ENCODE data around the gene ETDC. TPM values are rescaled to one million over a fixed set of nuclear protein-coding genes. Genes with fewer than 3 reads are reported as not detected.
"Not testable (repeated sequence)": the region's sequence is repeated elsewhere in the genome, so short reads cannot be mapped to it uniquely, and the experiment has no call there.

Gene ETDC
- total RNA-seq: not detected
- long read RNA-seq: 0 reads

DNA sequence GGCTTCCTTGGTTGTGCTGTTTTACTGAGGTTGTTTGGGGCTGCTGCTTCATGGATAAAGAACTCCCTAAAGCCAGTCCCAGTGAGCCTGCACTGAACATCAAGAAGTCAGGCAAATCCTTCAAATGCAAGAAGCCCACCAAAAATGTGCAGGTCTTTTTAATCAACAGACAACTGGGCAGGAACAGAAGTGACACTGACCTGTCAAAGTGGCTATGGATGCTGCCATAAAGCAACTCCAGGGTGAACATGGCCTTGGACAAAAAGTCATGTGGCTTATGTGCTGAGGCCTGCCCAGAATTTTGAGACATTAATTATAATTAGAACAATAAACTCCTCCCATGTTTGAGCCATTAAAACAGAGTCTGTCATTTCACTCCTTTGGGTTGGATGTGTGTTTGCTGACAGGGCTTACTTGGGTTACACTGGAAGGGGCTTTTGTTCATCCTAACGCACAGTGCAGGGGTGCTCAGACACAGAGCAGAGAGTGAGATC lies at the start of gene ETDC:
Gene ETDC (plus strand): TSS at position 51 of the 494 bp plus-strand sequence. CDS start 0 bp downstream, at position 51.
- intact Hi-C loops (cut with micrococcal nuclease): no loop called here
- DNase-seq (no peak), ATAC-seq (no peak)

- intact Hi-C loops (cut with micrococcal nuclease); DNase-seq; ATAC-seq: not testable (repeated sequence)
Measured at GRCh38 chrX:135260976-135261375, 48.3 kb upstream of the ETDC start.

- DNase-seq; ATAC-seq; intact Hi-C loops (cut with micrococcal nuclease): not testable (repeated sequence)
Measured at GRCh38 chrX:135263376-135263775, 45.9 kb upstream of the ETDC start.

DNA sequence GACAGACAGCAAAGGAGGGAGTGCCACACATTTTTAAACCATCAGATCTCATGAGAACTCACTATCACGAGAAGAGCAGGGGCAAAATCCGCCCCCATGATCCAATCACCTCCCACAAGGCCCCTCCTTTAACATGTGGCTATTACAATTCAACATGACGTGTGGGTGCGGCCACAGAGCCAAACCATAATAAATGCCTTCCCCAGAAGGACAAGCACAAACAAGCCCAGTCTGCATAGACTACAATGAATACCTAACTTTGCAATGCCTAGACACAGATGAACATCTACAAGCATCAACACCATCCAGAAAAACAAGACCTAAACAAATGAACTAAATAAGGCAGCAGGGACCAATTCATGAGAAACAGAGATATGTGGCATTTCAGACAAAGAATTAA lies 45.1 kb upstream of the ETDC start:
- ATAC-seq (no peak), DNase-seq (no peak)
- intact Hi-C loops (cut with micrococcal nuclease): no loop called here

DNA sequence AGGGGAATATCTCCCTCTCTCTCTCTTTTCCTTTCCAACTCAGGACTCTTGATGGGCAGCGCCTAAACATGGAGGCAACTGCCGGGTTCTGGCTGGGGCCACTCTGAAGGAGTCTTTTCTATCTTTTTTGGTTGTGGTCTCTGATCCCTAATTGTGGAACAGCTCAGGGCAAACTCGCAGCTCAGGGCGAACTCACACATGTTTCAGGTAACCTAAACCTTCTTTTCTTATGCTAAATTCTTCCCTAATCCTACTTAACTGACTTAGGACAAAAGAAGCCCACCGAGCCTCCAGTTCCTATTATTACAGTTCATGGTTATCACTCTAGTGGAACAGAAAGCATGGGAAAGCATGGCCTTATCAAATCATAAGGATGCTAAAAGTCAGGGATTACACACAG lies 36.1 kb upstream of the ETDC start:
- ATAC-seq (no peak), DNase-seq (no peak)
- intact Hi-C loops (cut with micrococcal nuclease): no loop called here

DNA sequence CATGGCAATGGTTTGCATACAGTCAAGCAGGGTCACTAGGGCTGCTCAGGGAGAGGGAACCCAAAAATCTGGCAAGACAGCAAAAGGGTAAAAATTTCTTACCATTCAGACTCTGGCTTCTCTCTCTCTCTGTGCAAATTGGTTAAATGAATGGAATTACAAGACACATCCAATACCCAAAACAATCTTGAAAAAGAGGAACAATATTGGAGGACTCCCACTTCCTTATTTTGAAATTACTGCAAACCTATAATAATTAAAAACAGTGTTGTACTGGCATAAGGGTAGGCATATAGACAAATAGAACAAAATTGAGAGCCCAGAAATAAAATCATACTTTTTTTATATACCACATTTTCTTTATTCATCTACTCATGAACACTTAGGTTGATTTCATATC lies 33.3 kb upstream of the ETDC start:
- intact Hi-C loops (cut with micrococcal nuclease): no loop called here
- no peak for ATAC-seq

GRCh38 chrX:135287266-135287823 lies 21.9 kb upstream of the ETDC start:
- DNase-seq (no peak), ATAC-seq (no peak)
- intact Hi-C loops (cut with micrococcal nuclease): no loop called here

More for the DNA sequence above, 33.3 kb upstream of the ETDC start:
- DNase-seq: no peak

- ATAC-seq: peak; percentile 62
Measured at GRCh38 chrX:135295238-135295943, 13.9 kb upstream of the ETDC start.

GRCh38 chrX:135295944-135296305 lies 13.4 kb upstream of the ETDC start:
- no peak for DNase-seq
- no peak for ATAC-seq
- intact Hi-C loops (cut with micrococcal nuclease): no loop called here

More at GRCh38 chrX:135295238-135295943, 13.9 kb upstream of the ETDC start:
- intact Hi-C loops (cut with micrococcal nuclease): no loop called here
- DNase-seq: peak; percentile 55

DNA sequence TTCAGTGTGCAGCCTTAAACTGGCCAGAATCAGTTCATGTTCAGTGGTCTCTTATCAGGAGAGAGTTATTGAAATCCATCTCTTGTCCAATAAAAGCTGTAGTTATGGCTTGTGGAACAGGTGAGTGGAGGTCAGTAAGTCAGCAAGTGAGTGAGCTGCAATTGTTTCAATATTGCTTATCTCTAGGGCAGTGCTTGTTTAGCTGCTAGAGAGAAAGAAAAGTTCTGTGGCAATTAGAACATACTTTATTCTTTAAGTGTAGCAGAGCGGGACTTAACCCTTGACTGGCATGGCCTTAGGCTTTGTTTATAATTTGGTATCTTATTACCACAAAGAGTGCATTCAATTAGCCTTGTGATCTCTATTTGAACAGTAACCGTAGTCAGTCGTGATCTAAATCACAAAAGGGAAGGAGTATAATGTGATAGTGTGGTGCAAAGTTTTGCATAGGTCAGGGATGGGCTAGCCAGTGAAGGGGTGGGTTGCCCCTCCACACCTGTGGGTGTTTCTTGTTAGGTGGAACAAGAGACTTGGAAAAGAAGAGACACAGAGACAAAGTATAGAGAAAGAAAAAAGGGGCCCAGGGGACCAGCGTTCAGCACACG lies 6.9 kb upstream of the ETDC start:
- ATAC-seq: no peak

DNA sequence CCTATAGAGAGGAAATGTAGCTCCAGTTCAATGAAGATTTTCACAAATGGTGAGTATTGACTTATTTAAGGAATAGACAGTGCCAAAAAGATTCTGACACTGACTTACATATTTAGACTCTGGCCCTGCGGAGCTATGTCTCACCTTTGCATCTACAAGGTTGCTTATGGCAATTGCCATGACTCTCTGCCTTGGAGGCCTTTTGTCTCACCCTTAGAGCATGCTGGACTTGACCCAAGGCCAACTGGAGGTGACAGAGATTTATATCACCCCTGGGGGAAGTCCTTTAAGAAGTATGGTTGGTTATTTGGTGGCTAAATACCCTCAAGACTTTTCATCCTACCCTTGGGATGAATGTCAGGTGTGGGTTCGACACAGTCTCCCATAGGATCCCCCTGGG lies 4.5 kb upstream of the ETDC start:
- ATAC-seq (no peak), DNase-seq (no peak)
- intact Hi-C loops (cut with micrococcal nuclease): no loop called here

More for the DNA sequence above, 6.9 kb upstream of the ETDC start:
- intact Hi-C loops (cut with micrococcal nuclease): no loop called here
- no peak for DNase-seq

DNA sequence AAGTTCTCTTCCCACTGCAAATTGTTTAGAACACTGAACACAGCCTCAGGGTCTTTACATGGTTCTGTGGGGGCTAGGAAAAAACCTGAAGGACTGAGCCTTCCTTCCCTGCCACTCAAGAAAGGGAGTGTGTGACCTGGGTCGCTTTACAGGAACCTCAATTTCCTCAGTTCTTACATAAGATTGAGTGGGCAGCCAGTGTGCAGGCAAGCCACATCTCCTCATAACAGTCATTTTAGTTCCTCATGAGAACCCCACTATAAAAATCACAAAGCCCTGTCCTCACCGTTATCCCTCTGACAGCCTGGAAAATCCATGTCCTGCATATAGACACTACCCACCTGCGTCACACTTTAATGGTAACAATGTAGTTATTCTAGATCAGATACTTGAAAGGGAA lies 2.1 kb upstream of the ETDC start:
- intact Hi-C loops (cut with micrococcal nuclease): no loop called here
- no peak for ATAC-seq
- no peak for DNase-seq

DNA sequence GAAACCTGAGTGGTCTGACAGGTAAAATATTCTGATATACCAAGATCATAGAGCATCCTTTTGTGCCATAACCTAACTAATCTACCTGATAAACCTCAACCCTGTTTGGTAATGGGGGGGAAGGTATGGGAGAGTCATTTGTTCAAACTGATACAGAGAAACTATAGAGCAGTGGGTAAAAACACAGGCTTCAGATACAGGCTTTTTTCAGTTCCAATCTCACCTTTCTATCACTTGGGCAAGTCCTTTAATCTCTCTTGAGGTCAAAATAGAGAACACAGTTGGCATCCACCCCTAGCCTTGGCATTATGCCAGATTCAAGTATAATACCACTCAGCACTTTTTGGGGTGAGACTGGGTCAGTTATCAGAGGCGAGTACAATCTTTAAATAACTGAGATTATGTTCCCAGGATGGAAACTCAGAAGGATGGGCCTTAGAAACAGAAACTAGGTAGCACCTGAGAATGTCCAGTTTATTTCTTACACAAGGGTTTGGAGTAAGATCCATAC lies 880 bp upstream of the ETDC start:
- ATAC-seq: no peak
- intact Hi-C loops (cut with micrococcal nuclease): no loop called here
- DNase-seq: no peak

DNA sequence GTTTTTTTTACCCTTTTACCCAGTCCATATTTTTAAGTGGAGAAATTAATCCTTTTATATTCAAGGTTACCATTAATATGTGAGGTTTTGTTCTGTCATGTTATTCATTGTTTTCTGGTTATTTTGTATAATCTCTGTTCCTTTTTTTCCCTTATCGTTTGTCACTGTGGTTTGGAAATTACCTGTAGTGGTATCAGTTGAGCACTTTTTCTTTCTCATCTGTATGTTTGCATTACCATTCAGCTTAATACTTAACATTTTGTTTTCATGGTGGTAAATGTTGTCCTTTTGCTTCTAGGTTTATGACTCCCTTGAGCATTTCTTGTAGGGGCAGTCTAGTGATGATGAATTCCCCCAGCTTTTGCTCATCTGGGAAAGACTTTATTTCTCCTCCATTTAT lies 6.6 kb downstream of the ETDC start:
- intact Hi-C loops (cut with micrococcal nuclease): no loop called here
- ATAC-seq (no peak), DNase-seq (no peak)

DNA sequence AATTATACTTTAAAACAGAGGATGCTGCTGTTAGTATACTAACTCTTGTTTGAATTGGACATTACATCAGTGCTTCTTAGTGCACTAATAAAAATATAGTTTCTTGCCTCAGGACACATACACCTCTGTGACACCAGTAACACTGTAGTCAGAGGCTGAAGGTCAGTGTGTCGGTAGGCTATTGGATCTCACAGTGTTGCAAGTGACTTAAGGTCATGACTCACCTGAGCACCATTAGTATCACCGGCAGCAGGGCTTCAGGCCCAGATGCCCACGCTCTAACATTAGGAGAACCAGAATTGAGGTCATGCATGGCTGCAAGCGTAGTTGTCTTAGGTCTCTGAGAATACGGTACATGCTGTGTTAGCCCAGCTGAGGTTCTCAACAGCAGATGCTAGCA lies 15.2 kb downstream of the ETDC start:
- ATAC-seq (no peak), DNase-seq (no peak)
- intact Hi-C loops (cut with micrococcal nuclease): no loop called here

DNA sequence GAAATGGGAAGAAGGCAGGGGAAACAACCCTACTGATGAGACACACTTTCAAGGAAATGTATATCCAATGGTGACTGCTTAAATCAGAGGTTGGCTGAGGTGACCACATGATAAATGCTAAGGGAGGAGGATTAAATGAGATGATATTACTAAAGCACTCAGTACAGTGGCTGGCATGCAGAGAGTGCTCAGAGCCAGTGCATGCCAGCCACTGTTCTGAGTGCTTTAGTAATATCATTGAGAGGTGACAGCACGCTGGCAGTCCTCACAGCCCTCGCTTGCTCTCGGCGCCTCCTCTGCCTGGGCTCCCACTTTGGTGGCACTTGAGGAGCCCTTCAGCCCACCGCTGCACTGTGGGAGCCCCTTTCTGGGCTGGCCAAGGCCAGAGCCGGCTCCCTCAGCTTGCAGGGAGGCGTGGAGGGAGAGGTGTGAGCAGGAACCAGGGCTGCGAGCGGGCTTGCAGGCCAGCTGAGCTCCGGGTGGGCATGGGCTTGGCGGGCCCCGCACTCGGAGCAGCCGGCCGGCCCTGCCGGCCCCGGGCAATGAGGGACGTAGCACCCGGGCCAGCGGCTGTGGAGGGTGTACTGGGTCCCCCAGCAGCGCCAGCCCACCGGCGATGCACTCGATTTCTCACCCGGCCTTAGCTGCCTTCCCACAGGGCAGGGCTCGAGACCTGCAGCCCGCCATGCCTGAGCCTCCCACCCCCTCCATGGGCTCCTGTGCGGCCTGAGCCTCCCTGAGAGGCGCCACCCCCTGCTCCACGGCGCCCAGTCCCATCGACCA lies 15.9 kb downstream of the ETDC start:
- peak; percentile 27 for DNase-seq
- intact Hi-C loops (cut with micrococcal nuclease); ATAC-seq: not testable (repeated sequence)

DNA sequence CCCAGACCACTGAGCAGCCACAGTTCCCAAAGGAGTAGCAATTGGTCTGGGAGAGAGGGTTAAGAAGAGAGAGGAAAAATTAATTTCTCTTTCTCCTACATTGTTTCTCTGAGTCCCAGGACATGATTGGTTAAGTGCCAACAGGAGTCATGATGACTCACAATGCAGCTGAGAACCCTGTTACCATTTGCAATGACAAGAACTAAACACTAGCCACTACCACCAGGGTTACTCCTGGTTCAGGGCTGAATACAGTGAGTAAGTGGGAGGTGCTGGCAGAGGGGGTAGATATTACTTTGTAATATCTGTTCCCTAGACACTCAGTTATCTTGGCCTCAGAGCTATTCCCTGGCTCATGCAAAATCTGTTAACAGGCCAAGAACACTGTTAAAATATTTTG lies 18.0 kb downstream of the ETDC start:
- ATAC-seq (peak; percentile 50), DNase-seq (no peak)
- intact Hi-C loops (cut with micrococcal nuclease): no loop called here

DNA sequence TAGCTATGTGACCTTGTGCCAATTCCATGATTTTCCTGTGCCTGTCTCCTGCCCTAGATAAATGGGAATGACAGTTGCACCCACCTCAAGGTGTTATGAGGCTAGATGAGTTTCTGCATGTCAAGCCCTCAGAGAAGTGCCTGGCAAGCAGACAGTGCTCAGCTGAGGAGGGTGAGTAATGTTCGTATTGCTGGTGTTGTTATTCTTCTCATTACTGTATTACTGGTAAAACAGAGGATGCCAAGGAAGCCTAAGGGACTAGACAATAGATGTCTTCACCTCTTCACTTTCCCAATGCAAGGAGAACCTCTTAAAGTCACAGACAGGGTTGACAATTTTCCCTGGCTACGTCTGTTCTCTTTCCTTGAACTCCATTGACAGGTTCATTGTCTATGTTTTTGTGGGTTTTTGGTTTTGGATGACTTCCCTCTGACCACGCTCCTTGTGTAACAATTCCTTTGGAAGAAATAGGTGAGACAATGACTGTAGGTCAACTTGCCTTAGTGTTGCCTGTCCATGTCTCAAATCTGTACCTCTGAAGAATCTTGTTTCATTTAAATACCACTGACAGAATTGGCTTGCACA lies 19.2 kb downstream of the ETDC start:
- intact Hi-C loops (cut with micrococcal nuclease): no loop called here
- ATAC-seq (no peak), DNase-seq (no peak)

GRCh38 chrX:135330706-135331105 lies 21.4 kb downstream of the ETDC start:
- DNase-seq: no peak
- intact Hi-C loops (cut with micrococcal nuclease): no loop called here
- ATAC-seq: no peak

Measured in left ventricle myocardium superior (tissue), 1 donor.